GM19193 (cell line): ENCODE data around the gene LRRC28.

Source experiments
- POLR2A ChIP-seq: IDR thresholded peaks from 4 replicates; pipeline ENCODE4 v1.6.1; 2011; ENCODE audit not compliant: insufficient read depth, insufficient read length; ENCODE audit errors: extremely low read depth

Gene LRRC28

DNA sequence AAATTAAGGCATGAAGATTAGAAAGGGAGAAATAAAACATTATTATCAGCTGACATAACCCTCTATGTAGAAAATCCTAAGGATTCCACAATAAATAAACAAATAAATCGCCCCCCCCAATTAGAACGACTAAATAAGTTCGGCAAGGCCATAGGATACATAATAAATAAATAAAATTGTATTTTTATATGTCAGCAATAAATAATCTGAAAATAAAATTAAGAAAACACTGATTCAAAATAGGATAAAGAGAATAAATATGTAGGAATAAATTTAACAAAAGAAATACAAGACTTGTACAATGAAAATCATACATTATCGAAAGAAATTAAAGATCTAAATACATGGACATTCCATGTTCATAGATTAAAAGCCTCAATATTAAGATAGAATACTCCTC lies 7.0 kb upstream of the LRRC28 start:
- TF ChIP-seq POLR2A: no peak

DNA sequence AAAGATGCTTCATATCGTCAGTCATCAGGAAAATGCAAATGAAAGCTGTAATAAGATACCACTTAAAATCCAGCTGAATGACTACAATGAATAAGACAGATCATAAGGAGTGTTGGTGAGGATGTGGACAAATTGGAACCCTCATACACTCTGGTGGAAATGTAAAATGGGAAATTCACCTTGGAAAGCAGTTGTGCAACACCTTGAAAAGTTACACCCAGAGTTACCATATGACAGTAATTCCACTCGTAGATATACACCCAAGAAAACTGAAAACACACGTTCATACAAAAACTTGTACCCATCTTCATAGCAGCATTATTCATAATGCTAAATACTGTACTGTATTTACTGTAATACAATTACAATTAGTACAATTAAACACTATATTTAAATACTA lies 4.2 kb upstream of the LRRC28 start:
- TF ChIP-seq POLR2A: no peak

DNA sequence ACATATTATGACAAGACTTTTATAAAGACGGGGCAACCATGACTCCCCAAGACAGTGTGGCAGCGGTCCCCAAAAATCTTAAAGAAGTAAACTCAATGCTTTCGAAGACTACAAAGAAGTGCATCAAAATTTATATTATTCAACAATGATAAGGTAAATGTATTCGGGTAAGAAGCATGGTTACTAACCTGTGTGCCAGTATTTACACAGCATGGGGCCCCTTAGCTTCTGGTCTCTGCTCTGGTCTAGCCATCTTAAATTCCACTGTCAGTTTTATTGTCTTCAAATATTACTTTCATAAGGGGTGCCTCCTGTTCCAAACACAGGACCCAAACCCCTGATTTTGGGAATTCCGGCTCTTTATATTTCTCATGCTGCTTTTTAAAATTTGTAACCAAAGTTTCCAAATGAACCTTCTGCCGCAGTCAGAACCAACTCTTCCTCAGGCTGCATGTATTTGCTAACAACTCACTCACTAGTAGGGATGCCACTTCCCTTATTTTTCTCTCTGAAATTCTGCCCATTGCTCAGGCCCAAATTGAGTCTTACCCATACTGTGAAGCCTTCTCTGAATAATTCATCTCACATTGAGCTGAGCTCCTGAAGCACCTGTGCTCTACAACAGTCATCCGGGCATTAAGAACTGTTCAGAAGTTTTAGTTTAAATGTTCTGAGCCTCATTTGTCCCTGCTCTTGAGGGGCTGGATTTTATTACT lies 3.1 kb upstream of the LRRC28 start:
- TF ChIP-seq POLR2A: no peak

DNA sequence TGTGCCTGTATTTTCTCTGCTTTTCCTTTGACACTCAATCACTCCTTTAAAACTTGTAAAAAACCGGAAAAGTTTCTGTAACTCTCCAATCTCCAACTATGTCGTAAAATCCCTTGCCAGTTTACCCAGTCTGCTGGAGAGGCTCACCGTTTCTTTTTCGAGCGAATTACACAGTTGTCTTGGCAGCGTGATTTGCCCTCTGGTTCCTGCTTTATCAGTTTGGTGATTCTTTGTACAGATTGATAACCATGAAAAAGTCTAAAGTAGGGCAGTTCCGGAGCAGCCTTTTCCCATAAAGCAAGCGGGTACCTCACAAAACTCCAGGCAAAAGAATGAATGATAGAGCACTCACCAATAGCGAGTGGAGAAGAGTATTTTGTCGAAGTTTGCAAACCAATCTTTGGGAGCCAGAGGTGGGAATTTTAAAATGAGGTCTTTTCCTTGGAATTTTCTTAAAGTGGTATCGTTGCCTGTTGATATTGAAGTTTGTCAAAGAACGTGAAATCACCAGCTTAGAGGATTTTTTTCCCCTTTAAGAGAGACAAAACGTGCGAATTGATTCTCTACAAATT lies 1.9 kb upstream of the LRRC28 start, which contains the start of gene TTC23:
TTC23 (minus strand) TSS at position 312 of the 572 bp plus-strand sequence. CDS start 20,869 bp downstream, outside the sequence.
- no peak for TF ChIP-seq POLR2A

DNA sequence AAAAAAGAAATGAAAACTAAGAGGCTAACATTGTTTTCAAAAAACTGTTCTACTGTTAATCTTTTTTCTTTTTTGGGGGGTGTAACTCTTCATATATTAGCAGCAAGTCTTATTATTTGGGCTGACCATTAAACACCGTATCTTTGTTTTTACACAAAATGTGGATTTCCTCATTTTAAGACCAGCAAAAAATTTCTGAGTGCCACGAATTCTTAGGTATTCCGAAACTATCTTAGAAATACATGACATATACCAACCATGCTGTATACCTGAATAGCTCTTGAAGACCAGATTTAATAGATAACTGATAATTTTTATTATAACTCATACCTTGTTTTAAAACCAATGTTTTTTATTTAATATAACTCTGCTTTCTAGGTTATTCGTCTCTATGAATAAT lies 1.3 kb upstream of the LRRC28 start:
- TF ChIP-seq POLR2A: no peak

DNA sequence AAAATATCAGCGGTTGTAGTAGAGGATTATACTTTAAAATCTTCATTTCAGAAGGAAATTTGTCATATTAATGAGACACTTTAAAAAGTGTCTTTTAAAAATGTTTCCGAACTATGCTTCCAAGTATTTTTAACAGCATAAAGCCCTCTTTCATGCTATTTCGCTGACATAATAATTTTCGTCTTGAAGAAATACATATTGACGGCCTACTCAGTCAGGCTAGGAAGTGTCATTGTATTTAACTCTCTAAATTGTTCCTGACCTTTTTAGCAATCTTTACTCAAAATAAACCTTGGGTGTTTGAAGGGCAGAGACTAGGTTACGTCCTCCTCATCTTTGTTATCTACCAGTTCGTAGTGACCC lies 806 bp upstream of the LRRC28 start:
- TF ChIP-seq POLR2A: no peak

DNA sequence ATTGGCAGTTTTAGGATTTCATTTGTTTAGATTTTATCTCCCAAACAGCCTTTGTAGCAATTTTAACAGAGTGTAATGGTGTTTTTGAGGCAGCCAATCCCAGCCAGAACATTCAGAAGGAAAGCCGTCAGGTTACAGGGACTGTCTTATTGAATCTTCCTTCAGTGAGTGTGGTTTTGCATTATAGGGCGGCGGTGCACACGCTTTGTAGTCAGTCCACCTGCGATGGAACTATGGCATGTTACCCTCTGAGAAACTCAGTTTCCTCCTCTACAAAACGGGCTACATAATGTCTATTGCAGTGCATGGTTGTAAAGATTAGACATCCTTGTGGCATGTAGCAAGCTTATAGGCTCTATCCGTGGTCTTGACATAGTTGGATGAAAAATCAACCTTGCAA lies 1.0 kb downstream of the LRRC28 start:
- no peak for TF ChIP-seq POLR2A

DNA sequence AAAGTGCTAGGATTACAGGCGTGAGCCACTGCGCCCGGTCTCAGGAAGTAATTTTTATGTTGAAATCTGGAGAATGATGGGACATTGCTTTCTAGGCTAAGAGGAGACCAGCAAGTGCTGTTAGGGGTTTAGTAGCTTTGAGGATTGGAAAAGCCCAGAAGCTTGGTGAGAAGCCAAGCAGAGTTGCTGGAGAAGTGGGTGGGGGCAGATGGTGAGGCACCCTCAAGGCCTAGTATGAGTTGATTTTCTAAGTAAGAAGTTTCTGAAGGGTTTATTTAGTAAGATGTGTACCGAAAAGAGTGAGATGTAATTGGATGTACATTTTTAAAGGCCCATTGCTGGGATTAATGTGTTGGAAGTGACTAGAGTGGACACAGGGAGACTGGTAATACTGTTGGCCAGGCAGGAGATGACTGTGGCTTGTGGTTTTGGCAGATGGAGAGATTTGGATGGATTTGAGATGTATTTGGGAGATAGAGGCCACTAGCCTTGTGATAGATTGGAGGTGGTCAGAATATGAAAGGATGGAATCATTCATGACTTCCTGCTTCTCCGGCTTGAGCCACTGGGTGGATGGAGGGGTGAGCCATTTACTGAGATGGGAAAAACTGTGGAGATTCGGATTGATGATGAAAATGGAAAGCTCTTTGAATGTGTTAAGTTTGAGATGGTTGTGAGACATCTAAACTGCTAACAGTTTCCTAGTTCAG lies 2.3 kb downstream of the LRRC28 start:
- no peak for TF ChIP-seq POLR2A

DNA sequence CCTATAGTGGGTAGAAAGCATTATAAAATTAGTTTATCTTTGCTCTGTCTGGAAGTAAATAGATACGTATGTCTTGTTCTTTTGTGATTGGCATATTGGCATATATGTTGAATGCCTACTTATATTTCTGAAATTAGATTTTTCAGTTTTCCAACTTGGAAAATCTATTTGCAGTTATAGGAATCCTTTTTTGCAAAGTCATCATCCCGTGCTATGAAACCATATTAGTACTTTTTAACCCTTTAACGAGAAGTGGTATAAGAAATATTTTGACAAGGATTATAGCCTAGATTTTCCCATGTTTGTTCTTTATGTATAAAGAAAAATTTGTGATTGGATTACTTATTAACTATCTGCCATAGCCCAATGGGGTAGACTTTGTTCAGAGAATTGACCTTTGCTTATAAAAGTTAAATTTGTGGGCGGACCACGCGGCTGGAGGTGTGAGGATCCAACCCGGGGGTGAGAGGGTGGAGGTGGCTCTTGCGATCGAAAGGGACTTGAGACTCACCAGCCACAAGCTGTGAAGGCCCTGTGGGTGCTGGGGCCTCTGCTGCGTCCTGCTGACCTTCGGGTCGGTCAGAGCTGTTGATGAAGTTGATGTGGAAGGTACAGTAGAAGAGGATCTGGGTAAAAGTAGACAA lies 5.9 kb downstream of the LRRC28 start:
- no peak for TF ChIP-seq POLR2A

DNA sequence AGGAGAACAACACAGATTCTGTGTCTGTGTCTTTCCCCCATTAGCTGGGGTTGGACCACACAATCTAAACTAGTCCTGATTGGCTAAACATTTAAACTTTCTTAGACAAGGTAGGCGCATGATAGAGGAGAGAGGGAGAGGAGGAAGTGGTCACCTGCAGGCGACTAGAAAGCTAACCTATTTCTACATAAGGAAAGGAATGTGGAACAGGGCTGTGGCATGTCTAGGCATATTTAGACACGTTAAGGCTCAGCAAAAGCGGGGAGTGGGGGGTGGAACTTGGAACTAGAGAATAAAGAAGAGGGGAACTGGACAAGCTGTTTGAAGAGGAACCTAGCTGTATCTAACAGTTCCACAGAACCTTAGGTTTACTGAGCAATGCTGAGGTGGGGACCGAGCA lies 12.8 kb downstream of the LRRC28 start:
- TF ChIP-seq POLR2A: no peak

DNA sequence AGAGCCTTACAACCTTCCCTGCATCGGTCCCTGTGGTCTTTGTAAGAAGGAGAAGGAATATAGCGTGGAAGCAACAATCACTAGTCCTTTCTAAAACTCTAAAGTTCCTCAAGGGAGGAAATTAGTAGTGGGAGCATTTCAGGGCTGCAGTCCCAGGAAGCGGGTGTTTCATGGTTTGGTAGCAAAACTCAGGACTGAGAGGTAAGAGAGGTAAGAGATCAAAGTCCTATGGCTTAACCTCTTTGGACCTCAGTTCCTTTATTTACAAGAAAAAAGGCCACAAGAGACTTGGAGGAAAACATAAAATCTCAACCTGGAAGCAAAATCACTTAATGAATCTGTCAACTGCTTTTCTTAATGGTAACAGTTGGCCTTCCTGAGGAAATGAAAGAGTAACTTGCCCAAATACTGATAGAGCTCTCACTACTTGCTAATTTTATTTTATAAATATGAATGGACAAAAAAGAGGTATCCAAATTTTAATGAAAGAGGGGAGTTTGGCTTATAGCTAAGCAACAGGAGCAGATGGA lies 14.3 kb downstream of the LRRC28 start:
- TF ChIP-seq POLR2A: no peak

DNA sequence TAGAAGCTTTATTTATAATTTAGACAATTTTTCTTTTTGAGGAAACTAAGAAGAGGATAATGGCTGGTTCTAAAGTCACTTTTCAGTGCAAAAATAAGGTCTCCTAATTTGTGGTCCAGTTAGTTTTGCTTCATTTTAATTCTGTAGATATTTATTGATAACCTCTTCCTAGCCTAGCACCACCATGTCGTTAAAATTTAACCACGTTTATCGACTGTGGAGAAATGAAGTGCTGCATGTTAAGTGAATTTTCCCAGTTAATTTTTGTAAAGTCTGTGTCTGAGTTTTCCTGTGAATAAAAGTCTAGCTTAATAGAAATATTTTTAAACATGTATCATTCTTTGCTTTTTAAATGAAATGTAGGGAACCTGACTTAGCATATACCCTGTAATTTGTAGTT lies 16.7 kb downstream of the LRRC28 start:
- no peak for TF ChIP-seq POLR2A

DNA sequence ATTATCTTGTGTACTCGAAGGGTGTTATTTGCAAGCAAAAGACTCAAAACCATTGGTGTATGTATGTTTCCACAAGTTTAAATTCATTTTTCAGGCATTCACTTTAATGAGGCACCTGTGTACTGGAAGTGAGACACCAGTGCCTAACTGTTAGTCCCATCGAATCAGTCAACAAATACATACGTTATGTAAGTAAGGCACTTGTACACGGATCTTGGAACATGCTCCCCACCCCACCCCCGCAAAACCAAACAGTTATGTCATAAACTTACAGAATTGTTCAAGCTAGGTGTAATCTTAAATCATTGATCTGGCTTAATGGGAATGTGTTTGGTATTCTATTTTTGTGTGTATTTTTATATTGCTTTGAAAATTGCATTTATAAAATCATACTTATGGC lies 17.1 kb downstream of the LRRC28 start:
- TF ChIP-seq POLR2A: no peak

DNA sequence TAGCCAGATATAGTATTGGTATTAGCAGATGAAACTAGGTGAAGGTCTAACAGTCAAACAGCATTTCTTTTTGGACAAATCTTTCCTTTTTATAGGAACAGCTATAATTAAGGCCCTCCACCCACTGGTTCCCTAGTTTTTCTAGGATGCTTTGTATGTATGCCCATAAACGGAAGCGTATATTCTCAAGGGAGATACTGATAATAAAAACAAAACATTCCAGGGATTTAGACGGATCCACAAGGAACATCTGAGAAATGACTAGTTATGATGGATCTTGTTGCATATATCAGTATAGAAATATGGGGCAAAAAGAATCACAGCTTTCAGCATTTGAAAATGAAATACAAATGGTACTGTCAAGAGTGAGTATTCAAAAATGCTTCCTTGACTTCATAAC lies 22.5 kb downstream of the LRRC28 start:
- TF ChIP-seq POLR2A: no peak

DNA sequence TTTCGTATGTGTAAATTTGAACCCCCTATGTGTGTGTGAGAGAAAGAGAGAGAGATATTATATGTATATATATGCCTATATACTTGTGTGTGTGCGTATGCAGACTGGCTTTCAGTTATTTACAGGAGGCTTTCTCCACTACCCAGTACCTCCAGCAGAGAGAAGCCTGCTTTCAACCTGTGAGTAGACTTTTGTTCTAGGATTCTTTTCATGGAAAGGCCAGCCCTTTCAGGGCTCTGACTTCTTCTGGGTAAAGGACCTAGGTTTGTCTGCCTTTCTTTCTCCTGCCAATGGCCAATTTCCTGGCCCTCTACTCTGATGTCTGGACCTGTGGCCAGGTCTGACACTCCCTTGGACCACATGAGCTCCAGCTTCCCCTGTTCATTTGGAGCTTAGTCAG lies 23.8 kb downstream of the LRRC28 start:
- TF ChIP-seq POLR2A: no peak

DNA sequence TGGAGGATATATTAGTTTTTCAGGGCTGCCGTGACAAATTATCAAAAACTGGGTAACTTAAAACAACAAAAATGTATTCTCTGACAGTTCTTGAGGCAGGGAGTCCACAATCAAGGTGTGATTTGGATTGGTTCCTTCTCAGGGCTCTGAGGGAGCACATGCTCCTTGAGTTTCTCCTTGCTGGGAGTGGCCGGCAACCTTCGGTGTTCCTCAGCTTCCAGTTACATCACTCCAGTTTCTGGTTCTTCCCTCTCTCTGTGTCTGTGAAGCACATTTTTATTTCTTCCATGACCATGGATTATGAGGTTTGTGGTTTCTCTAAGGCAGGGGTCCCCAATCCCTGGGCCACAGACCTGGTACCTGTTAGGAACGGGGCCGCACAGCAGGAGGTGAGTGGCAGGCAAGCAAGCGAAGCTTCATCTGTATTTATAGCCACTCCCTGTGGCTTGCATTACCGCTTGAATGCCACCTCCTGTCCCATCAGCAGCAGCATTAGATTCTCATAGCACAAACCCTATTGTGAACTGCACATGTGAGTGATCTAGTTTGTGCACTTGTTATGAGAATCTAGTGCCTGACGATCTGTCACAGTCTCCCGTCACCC lies 24.3 kb downstream of the LRRC28 start:
- TF ChIP-seq POLR2A: no peak

DNA sequence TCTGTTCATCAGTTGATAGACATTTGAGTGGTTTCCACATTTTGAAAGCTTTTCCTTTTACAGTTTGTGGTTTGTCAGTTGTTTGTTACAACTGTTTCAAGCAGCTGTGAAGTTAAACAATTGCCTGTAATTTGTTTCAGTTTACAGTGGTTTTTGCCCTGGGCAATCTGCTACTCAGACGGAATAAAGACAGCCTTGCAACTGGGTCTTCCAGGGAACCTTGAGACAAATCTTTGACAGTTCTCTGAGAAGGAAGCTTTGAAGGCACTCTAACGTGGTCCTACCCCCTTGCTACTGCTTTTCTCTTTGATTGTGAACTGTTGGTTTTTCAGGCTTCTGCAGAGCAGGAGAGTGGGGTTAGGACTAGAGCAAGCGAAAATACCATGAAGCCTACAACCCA lies 28.0 kb downstream of the LRRC28 start:
- no peak for TF ChIP-seq POLR2A
